ENCODE data around the gene GANC. TPM values are rescaled to one million over a fixed set of nuclear protein-coding genes. Genes with fewer than 3 reads are reported as not detected.
A peak's percentile ranks its signal among the peaks of the same experiment; 100 is the strongest.

GANC gene
- total RNA-seq, 1 donor from 2014 or later, result 122 TPM

- no peaks in the 10 kb centered on the region for H3K27me3 ChIP-seq (ENCODE audit: low read depth)
- no peak overlapping the region for H3K27ac ChIP-seq
- peaks cover 12% of the 10 kb centered on the region for H3K4me1 ChIP-seq
- no peak for TF ChIP-seq CTCF (IDR thresholded peaks at IDR 0.05)
- no peak overlapping the region for H3K4me3 ChIP-seq
- H3K36me3 ChIP-seq, result peaks cover 71% of the 10 kb centered on the region
- H3K9me3 ChIP-seq, result no peaks in the 10 kb centered on the region
- DNase-seq (no peak), ATAC-seq (no peak)
- intact Hi-C loops (cut with DNase I), result no loop called here
Observed at GRCh38 chr15:42283671-42284070, 10.7 kb downstream of the GANC start.

GRCh38 chr15:42284551-42284950 is 11.6 kb downstream of the GANC start:
- H3K36me3 ChIP-seq, result peaks cover 71% of the 10 kb centered on the region
- no peak for DNase-seq
- TF ChIP-seq CTCF (IDR thresholded peaks at IDR 0.05), result no peak
- intact Hi-C loops (cut with DNase I), result no loop called here
- H3K9me3 ChIP-seq, result no peaks in the 10 kb centered on the region
- no peaks in the 10 kb centered on the region for H3K27me3 ChIP-seq (ENCODE audit: low read depth)
- H3K27ac ChIP-seq, result no peak overlapping the region
- H3K4me3 ChIP-seq, result no peak overlapping the region
- ATAC-seq, result no peak
- peaks cover 12% of the 10 kb centered on the region for H3K4me1 ChIP-seq

- no peaks in the 10 kb centered on the region for H3K9me3 ChIP-seq
- peak; percentile 39 to 48 for ATAC-seq
- no peak overlapping the region for H3K4me3 ChIP-seq
- no peaks in the 10 kb centered on the region for H3K27me3 ChIP-seq (ENCODE audit: low read depth)
- intact Hi-C loops (cut with DNase I), result no loop called here
- no peak overlapping the region for H3K27ac ChIP-seq
- peaks cover 71% of the 10 kb centered on the region for H3K36me3 ChIP-seq
- TF ChIP-seq CTCF (IDR thresholded peaks at IDR 0.05), result no peak
- DNase-seq, result no peak
- peaks cover 12% of the 10 kb centered on the region for H3K4me1 ChIP-seq
Observed at GRCh38 chr15:42285034-42285433, 12.0 kb downstream of the GANC start.

- no peak overlapping the region for H3K27ac ChIP-seq
- no peaks in the 10 kb centered on the region for H3K27me3 ChIP-seq (ENCODE audit: low read depth)
- DNase-seq (no peak), ATAC-seq (peak in 1 of 2 donors; percentile 43)
- peaks cover 71% of the 10 kb centered on the region for H3K36me3 ChIP-seq
- intact Hi-C loops (cut with DNase I), result no loop called here
- no peak for TF ChIP-seq CTCF (IDR thresholded peaks at IDR 0.05)
- H3K4me3 ChIP-seq, result no peak overlapping the region
- peaks cover 12% of the 10 kb centered on the region for H3K4me1 ChIP-seq
- no peaks in the 10 kb centered on the region for H3K9me3 ChIP-seq
Observed at GRCh38 chr15:42286445-42287029, 13.5 kb downstream of the GANC start.

GRCh38 chr15:42287931-42288330 is 14.9 kb downstream of the GANC start:
- Histone ChIP-seq H3K27ac (no peak overlapping the region), H3K4me3 (no peak overlapping the region), H3K9me3 (no peaks in the 10 kb centered on the region), H3K4me1 (peaks cover 12% of the 10 kb centered on the region), H3K36me3 (peaks cover 71% of the 10 kb centered on the region), H3K27me3 (ENCODE audit: low read depth) (no peaks in the 10 kb centered on the region)
- intact Hi-C loops (cut with DNase I), result no loop called here
- ATAC-seq, result no peak
- no peak for TF ChIP-seq CTCF (IDR thresholded peaks at IDR 0.05)
- DNase-seq, result no peak

Measured in lower lobe of right lung (tissue), 2 donors.